K562 (cell line): Measurements from ENCODE around the gene SRP72. TPM values are rescaled to one million over a fixed set of nuclear protein-coding genes. Genes with fewer than 3 reads are reported as not detected.

Experiments used
- ATAC-seq: fragments of 200-7000 bp; cut with Tn5 transposase; 3 replicates; pipeline ENCODE4 v1.9.1; 2020; ENCODE audit warnings: moderate library complexity
- BruUV-seq: library from RNA; stranded (reverse); fragments of 400-500 nt; replicated peaks from 2 replicates; lab custom pipeline; 2021; lab: Mats Ljungman, UMichigan
- CTCF ChIA-PET: fragments of 300-600 bp; formaldehyde crosslinking; extraction: SDS; loops from one replicate; lab custom pipeline; 2021; ENCODE audit warnings: low intra/inter-chr PET ratio; lab: Yijun Ruan, JAX
- POLR2A ChIA-PET: fragments of 300-600, 350-650 bp; sonication (Branson Sonifier 250); formaldehyde crosslinking; extraction: SDS; loops from one replicate; lab custom pipeline; 2021; ENCODE audit warnings: antibody characterized with exemption, inconsistent platforms; lab: Yijun Ruan, JAX
- DNase-seq, 4 experiments: peaks; one replicate each; pipeline versions ENCODE4 v3.0.0 to v3.0.0-alpha.2; 2011 to 2018; ENCODE audit warnings: low spot score in 3 of 4, mixed read lengths in 3 of 4; ENCODE audit errors: extremely low read depth in 1 of 4
- FAIRE-seq: peaks from 2 replicates; lab custom pipeline; 2011; peaks lifted over from hg19 to GRCh38; lab: Jason Lieb, UNC
- H2AFZ ChIP-seq: 2 replicates; pipeline ENCODE4 v1.6.0; 2011; ENCODE audit warnings: low read depth, low read length, control low read depth, inconsistent platforms
- H3K27ac ChIP-seq: fragments of 200-600 bp; 3 replicates; pipeline ENCODE4 v1.8.0; 2011; ENCODE audit warnings: low read depth, mild to moderate bottlenecking, control low read depth, inconsistent platforms, low read length, moderate library complexity, mixed read lengths; ENCODE audit errors: extremely low read depth
- H3K27me3 ChIP-seq, 2 experiments: fragments of 300-600 bp in 1 of 2; 2 replicates in 1 of 2; 3 replicates in 1 of 2; pipeline versions ENCODE4 v1.6.0 to v1.8.0; 2011; ENCODE audit warnings: inconsistent platforms in 2 of 2, low read length in 2 of 2, mild to moderate bottlenecking in 1 of 2, mixed read lengths in 1 of 2, moderate library complexity in 1 of 2; ENCODE audit not compliant: control insufficient read depth in 2 of 2, insufficient read depth in 2 of 2
- H3K36me3 ChIP-seq: fragments of 300-600 bp; 3 replicates; pipeline ENCODE4 v1.8.0; 2011; ENCODE audit warnings: mild to moderate bottlenecking, low read length, inconsistent platforms; ENCODE audit not compliant: control insufficient read depth, insufficient read depth
- H3K4me1 ChIP-seq, 2 experiments: fragments of 200-600 bp in 1 of 2; replicated peaks in 1 of 2; 2 replicates in 1 of 2; 3 replicates in 1 of 2; pipeline versions ENCODE4 v1.5.1 to v1.8.0; 2011; ENCODE audit warnings: inconsistent platforms in 2 of 2, low read length in 2 of 2, mild to moderate bottlenecking in 1 of 2, mixed read lengths in 1 of 2, moderate library complexity in 1 of 2; ENCODE audit not compliant: control insufficient read depth in 2 of 2, insufficient read depth in 2 of 2
- H3K4me2 ChIP-seq: 2 replicates; pipeline ENCODE4 v1.6.1; 2011; ENCODE audit warnings: low read length, control low read depth, inconsistent platforms, mixed read lengths; ENCODE audit not compliant: insufficient read depth
- H3K4me3 ChIP-seq: fragments of 200-600 bp; sonication (generic), shearing (Covaris generic); 2 replicates; pipeline ENCODE4 v1.5.1; 2016; ENCODE audit warnings: control low read depth, inconsistent platforms
- H3K79me2 ChIP-seq: fragments of 200-600 bp; 3 replicates; pipeline ENCODE4 v1.8.0; 2011; ENCODE audit warnings: low read length, inconsistent platforms; ENCODE audit not compliant: control insufficient read depth, insufficient read depth
- H3K9ac ChIP-seq, 2 experiments: 2 replicates each; pipeline versions ENCODE4 v1.6.0 to v1.6.1; 2011; ENCODE audit warnings: low read depth in 2 of 2, low read length in 2 of 2, control low read depth in 1 of 2, inconsistent platforms in 1 of 2, mild to moderate bottlenecking in 1 of 2, mixed read lengths in 1 of 2; ENCODE audit not compliant: insufficient read depth in 1 of 2
- H3K9me1 ChIP-seq: one replicate; pipeline ENCODE4 v1.6.0; 2011; ENCODE audit warnings: inconsistent platforms, mild to moderate bottlenecking, low read length, moderate library complexity; ENCODE audit not compliant: control insufficient read depth, insufficient read depth
- H3K9me3 ChIP-seq: replicated peaks from 2 replicates; pipeline ENCODE4 v1.5.1; 2011; ENCODE audit warnings: low read depth, low read length, inconsistent platforms; ENCODE audit not compliant: control insufficient read depth, insufficient read depth
- H4K20me1 ChIP-seq: replicated peaks from 2 replicates; pipeline ENCODE4 v1.6.1; 2011; ENCODE audit warnings: low read length, inconsistent platforms, mixed read lengths; ENCODE audit not compliant: control insufficient read depth, insufficient read depth
- C11orf30 ChIP-seq: fragments of 450-650 bp; IDR thresholded peaks from 2 replicates; pipeline ENCODE4 v1.6.1; 2016; ENCODE audit warnings: low read depth, mild to moderate bottlenecking
- CBX2 ChIP-seq: fragments of 200-600 bp; sonication (generic); IDR thresholded peaks from one replicate; pipeline ENCODE4 v1.6.1; 2012; ENCODE audit warnings: mild to moderate bottlenecking, low read length, inconsistent platforms; ENCODE audit not compliant: insufficient read depth, poor library complexity, severe bottlenecking
- ETV1 ChIP-seq: fragments of 450-650 bp; conservative IDR thresholded peaks from 2 replicates; pipeline ENCODE4 v1.6.1; 2016; ENCODE audit warnings: missing genetic modification characterization, control low read depth, low read depth, missing compliant biosample characterization
- KLF16 ChIP-seq: IDR thresholded peaks from 2 replicates; pipeline ENCODE4 v1.6.1; 2016; ENCODE audit warnings: antibody characterized with exemption
- MTA1 ChIP-seq: fragments of 450-650 bp; IDR thresholded peaks from 2 replicates; pipeline ENCODE4 v1.6.1; 2017; ENCODE audit warnings: borderline replicate concordance
- NCOA2 ChIP-seq, 2 experiments: fragments of 450-650 bp; IDR thresholded peaks; 2 replicates each; pipeline ENCODE4 v1.6.1; 2018; ENCODE audit warnings: mild to moderate bottlenecking in 2 of 2, moderate library complexity in 1 of 2; ENCODE audit not compliant: partially characterized antibody in 2 of 2
- SPI1 ChIP-seq: IDR thresholded peaks from 2 replicates; pipeline ENCODE4 v1.6.1; 2011; ENCODE audit warnings: low read depth, low read length, control low read depth, borderline replicate concordance
- STAT5B ChIP-seq: fragments of 250-450 bp; sonication (Bioruptor Pico); IDR thresholded peaks from 2 replicates; pipeline ENCODE4 v1.8.0; 2021; ENCODE audit warnings: mild to moderate bottlenecking, inconsistent platforms
- ZFP91 ChIP-seq: sonication (generic); formaldehyde crosslinking; IDR thresholded peaks from 2 replicates; pipeline ENCODE4 v1.8.0; 2022; ENCODE audit warnings: mild to moderate bottlenecking, missing genetic modification reagents
- ZNF12 ChIP-seq: sonication (generic); formaldehyde crosslinking; IDR thresholded peaks from 2 replicates; pipeline ENCODE4 v1.4.0; 2020; ENCODE audit warnings: mild to moderate bottlenecking, missing genetic modification reagents
- ZNF274 ChIP-seq: IDR thresholded peaks from 2 replicates; pipeline ENCODE4 v1.6.1; 2011; ENCODE audit warnings: low read depth, mild to moderate bottlenecking, low read length, moderate library complexity, borderline replicate concordance
- WGBS: fragments of 100-300 bp; shearing (Covaris generic); methylation state at CpG from one replicate; pipeline ENCODE4 v1.1.6; 2016; ENCODE audit warnings: low coverage, mixed read lengths; ENCODE audit not compliant: insufficient coverage; ENCODE audit errors: missing lambda C conversion rate; 5-methylcytosine and 5-hydroxymethylcytosine counted together
- in situ Hi-C: fragments of 300-500 bp; cut with MboI; formaldehyde crosslinking; loops from 4 replicates; pipeline ENCODE4 v1.15.0; 2018; ENCODE audit warnings: inconsistent platforms, mixed read lengths
- intact Hi-C: fragments of 100-400 bp; cut with micrococcal nuclease; formaldehyde crosslinking; loops from 2 replicates; pipeline ENCODE4 v1.14.2; 2022
- polyA plus RNA-seq, 8 experiments: library from polyadenylated mRNA; depleted of rRNA in 4 of 8; stranded (reverse) in 5 of 8; unstranded in 3 of 8; fragments of >200 nt; fragmentation: Nextera tagmentation in 2 of 8; fragmentation: Illumina TruSeq in 1 of 8; extraction: Ambion mirVana in 2 of 8; extraction: Trizol in 1 of 8; gene quantifications; 2 replicates each; pipeline versions ENCODE4 v1.2.1 to v1.2.3, GENCODE V29; 2011 to 2014; ENCODE audit warnings: inconsistent platforms in 1 of 8, missing spikeins in 1 of 8
- total RNA-seq, 7 experiments: library from RNA; depleted of rRNA in 6 of 7; stranded (reverse); fragments of >200 nt in 6 of 7; fragmentation: Illumina TruSeq in 2 of 7; extraction: Trizol in 2 of 7; gene quantifications; 2 replicates each; pipeline versions ENCODE4 v1.2.1 to v1.2.3, GENCODE V29; 2011 to 2021; ENCODE audit warnings: low replicate concordance in 1 of 7

The SRP72 gene
- total and polyA plus RNA-seq, 9 of the 15 experiments (the other 6 are each of a cell fraction or from before 2014, with no cell fraction given) = 124 to 341 (median 202) TPM

- POLR2A ChIA-PET = interaction anchor here (1.5 kb wide), 1 partner anchor 163 kb away, joined by 4 read pairs; the partner anchor contains the start of gene AASDH
- H3K4me2 ChIP-seq = no peak overlapping the region
- H3K4me1 ChIP-seq = no peaks in the 10 kb centered on the region
- TF ChIP-seq CBX2 (peak; percentile 57), SPI1 (no peak), C11orf30 (0 out of 2 replicates have a peak, but pooled peaks have one; percentile 1)
- TF ChIP-seq, all 486 proteins: peak for 2
- Histone ChIP-seq H3K4me3 (no peak overlapping the region), H3K9ac (no peak overlapping the region), H4K20me1 (no peaks in the 10 kb centered on the region), H3K27ac (no peak overlapping the region), H2AFZ (no peak overlapping the region), H3K36me3 (no peaks in the 10 kb centered on the region), H3K9me3 (no peaks in the 10 kb centered on the region), H3K27me3 (no peaks in the 10 kb centered on the region), H3K79me2 (no peaks in the 10 kb centered on the region), H3K9me1 (no peaks in the 10 kb centered on the region)
- BruUV-seq = no TSS peak
- in situ Hi-C loops (no loop called here), intact Hi-C loops (no loop called here)
- 22% methylated on average over 8 of the region's 8 CpGs for WGBS
- DNase-seq (no peak), FAIRE-seq (no peak), ATAC-seq (peak; percentile 55)
- CTCF ChIA-PET = interaction anchor here (0.6 kb wide), 1 partner anchor 102 kb away, joined by 3 read pairs; no protein-coding TSS in a partner anchor
Measured at GRCh38 chr4:56550642-56551041, 83.2 kb downstream of the SRP72 start.

- H4K20me1 ChIP-seq = no peaks in the 10 kb centered on the region
- CTCF ChIA-PET = no interaction called here
- no peak overlapping the region for H3K9ac ChIP-seq
- no peaks in the 10 kb centered on the region for H3K36me3 ChIP-seq
- no peak overlapping the region for H2AFZ ChIP-seq
- H3K27me3 ChIP-seq = no peaks in the 10 kb centered on the region; a peak in 1 of 5 replicates
- H3K79me2 ChIP-seq = no peaks in the 10 kb centered on the region
- DNase-seq = no peak
- H3K4me3 ChIP-seq = no peak overlapping the region
- FAIRE-seq = no peak
- WGBS = 25% methylated on average over 2 of the region's 2 CpGs
- H3K27ac ChIP-seq = no peak overlapping the region
- no peaks in the 10 kb centered on the region for H3K9me3 ChIP-seq
- in situ Hi-C loops (no loop called here), intact Hi-C loops (no loop called here)
- POLR2A ChIA-PET = interaction anchor here (0.5 kb wide), 1 partner anchor 138 kb away, joined by 3 read pairs; no protein-coding TSS in a partner anchor
- H3K4me2 ChIP-seq = no peak overlapping the region
- no peaks in the 10 kb centered on the region for H3K4me1 ChIP-seq
- no TSS peak for BruUV-seq
- TF ChIP-seq ETV1 (tag) (no peak), NCOA2 (IDR thresholded peaks at IDR 0.05; ENCODE audit: partially characterized antibody in 2 of 2) (no peak), MTA1 (no peak), ZNF274 (no peak), KLF16 (no peak), STAT5B (CRISPR knock-in tag) (no peak), ZNF12 (peak; percentile 78; the same call in 1 of the 2 replicates), ZFP91 (no peak)
- H3K9me1 ChIP-seq = no peaks in the 10 kb centered on the region
- ATAC-seq = peak; percentile 58
Measured at GRCh38 chr4:56551516-56551915, 84.1 kb downstream of the SRP72 start.
